GM10847 (cell line): ENCODE data around the gene ZBTB32.

ENCODE experiments used
- POLR2A ChIP-seq: IDR thresholded peaks from 2 replicates; pipeline ENCODE4 v1.6.1; 2011; ENCODE audit not compliant: insufficient read length; ENCODE audit errors: extremely low read depth

Gene ZBTB32

DNA sequence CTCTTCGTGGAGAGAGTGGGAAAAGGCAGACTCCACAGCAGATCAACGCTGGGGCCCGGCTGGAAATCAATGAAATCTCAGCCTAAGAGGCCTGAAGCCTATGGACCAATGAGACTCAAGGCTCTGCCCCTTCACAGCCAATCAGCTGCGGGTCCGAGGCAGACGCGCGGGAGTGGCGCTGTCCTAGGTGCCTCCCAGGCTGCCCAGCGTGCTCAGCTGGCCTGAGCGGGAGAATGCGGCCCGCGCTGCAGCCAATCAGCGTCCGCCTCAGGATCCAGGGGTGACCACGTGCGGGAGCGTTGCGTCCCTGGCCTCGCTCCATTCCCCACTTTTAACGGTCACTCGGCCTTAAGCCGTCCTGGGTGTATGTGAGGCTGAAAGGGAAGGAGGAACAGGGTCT is at the start of gene ZBTB32:
Gene ZBTB32, plus strand, starts transcription at position 341 of the 400 bp plus-strand sequence. CDS start 10,069 bp downstream, outside the sequence.
- TF ChIP-seq POLR2A = no peak

DNA sequence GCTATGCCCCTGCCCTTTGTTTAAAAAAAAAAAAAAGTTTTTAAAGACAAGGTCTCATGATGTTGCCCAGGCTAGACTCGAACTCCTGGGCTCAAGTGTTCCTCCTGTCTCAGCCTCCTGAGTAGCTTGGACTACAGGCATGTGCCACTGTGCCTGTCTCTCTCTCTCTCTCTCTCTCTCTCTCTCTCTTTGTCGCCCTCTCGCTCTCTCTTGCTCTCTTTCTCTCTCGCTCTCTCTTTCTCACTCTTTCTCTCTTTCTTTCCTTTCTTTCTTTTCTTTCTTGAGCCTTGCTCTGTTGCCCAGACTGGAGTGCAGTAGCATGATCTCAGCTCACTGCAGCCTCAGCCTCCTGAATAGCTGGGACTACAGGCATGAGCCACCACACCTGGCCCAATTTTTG is 48.8 kb upstream of the ZBTB32 start:
- no peak for TF ChIP-seq POLR2A

DNA sequence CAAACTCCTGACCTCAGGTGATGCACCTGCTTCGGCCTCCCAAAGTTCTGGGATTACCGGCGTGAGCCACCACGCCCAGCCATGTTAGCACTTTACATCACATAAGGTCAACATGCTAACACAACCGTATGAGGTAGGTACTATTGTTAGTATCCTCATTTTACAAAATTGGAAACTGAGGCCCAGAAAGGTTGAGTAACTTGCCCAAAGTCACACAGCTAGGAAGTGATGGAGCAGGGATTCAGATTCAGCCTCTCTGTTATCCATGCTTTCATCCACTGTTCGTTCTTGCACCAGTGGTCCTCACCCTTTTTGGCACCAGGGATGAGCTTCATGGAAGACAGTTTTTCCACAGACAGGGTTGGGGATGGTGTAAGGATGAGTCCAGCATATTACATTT is 47.7 kb upstream of the ZBTB32 start:
- no peak for TF ChIP-seq POLR2A

DNA sequence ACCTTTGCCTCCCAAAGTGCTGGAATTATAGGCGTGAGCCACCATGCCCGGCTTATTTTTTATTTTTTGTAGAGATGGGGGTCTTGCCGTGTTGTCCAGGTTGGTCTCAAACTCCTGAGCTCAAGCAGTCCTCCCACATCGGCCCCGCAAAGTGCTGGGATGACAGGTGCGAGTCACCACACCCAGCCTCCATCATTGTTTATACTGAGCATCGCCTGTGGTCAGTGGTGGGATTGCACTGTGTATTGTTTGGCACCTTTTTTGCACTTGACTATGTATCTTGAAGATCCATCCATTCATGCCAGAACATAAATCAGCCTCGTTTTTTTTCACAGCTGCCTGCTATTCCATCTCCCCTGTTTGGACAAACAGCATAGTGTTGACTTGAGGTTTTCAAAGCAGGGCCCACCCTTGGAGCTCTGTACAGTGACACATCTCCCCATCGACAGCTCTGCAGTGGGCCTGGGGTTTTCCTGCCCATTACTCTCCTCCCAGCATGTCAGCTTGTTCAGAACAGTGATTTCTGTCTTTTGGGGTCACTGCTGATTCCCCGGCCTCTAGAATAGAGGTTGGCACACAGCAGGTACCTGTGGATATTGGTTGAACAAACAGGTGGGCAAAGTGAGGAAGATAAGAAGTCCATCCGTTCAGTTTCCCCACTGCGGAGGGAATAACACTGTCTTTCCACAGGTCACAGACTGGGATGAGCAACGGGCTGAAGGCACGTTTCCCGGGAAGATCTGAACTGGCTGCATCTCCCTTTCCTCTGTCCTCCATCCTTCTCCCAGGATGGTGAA is 46.3 kb upstream of the ZBTB32 start:
- TF ChIP-seq POLR2A = no peak

GRCh38 chr19:35661995-35662340 is 42.4 kb upstream of the ZBTB32 start:
- TF ChIP-seq POLR2A = no peak

DNA sequence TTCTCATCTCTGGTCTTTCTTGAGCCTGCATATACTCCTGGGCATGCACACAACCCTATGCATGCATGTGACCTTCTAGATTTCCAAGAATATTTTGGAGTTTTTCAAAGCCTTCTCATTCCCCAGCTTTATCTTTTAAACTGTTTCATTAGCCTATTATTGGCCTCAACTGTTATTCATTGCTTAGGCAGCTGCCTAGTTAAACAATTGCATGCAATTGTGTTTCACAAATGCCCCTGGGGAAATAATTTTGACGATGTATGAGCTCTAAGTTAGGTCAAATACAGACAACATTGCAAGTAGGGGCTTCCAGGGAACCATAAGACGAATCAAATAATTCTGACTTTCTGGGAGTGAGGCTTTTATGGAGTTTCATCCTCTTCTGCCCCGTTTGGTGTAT is 40.4 kb upstream of the ZBTB32 start:
- TF ChIP-seq POLR2A = no peak

- no peak for TF ChIP-seq POLR2A
These were observed 39.2 kb upstream of the ZBTB32 start for GRCh38 chr19:35665157-35665556.

GRCh38 chr19:35665604-35666003 is 38.8 kb upstream of the ZBTB32 start:
- TF ChIP-seq POLR2A = no peak

- no peak for TF ChIP-seq POLR2A
These were observed 38.0 kb upstream of the ZBTB32 start, which contains the start of gene UPK1A for GRCh38 chr19:35666251-35666913. Gene UPK1A, plus strand, starts transcription at chr19:35666517. Its CDS starts 296 bp downstream, at chr19:35666813.

- TF ChIP-seq POLR2A = no peak
These were observed 34.8 kb upstream of the ZBTB32 start for GRCh38 chr19:35669566-35669965.

GRCh38 chr19:35669974-35670373 is 34.4 kb upstream of the ZBTB32 start:
- no peak for TF ChIP-seq POLR2A

GRCh38 chr19:35670686-35671085 is 33.7 kb upstream of the ZBTB32 start:
- no peak for TF ChIP-seq POLR2A

DNA sequence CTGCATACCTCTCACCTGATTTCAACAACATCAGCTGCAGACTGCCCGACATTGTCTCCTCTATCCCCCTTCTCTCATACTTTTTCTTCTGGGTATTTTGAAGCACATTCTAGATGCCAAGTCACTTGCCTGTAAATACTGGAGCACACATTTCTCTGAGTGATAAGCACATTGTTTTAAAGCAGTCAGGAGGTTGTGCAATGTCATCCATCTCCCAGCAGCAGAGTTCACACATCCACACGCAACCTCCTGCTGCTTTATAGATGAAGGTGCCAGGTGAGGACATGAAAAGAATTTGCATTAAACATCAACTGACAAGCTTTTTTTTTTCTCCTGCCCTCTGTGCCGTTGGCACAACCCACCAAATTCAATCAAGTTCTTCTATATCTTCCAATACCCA is 32.5 kb upstream of the ZBTB32 start:
- TF ChIP-seq POLR2A = no peak

GRCh38 chr19:35673121-35673804 is 31.1 kb upstream of the ZBTB32 start:
- no peak for TF ChIP-seq POLR2A

DNA sequence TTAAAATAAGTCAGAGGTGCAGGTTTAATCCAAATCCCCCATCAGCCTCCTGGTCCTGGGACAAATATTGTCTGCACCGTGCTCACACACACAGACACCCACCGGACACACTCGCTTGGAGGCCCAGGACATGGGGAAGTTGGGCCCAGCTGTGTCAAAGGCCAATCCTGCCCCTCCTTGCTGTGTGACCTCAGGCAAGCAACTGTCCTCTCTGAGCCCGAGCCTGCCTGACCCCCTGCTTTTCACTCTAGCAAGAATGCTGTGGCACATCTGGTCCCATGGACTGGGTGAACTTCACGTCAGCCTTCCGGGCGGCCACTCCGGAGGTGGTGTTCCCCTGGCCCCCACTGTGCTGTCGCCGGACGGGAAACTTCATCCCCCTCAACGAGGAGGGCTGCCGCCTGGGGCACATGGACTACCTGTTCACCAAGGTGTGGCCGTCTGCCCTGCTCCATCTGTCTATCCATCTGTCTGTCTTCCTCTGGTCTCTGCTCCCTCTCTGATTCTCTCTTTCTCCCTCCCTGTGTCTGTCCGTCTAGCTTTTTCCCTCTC is 28.7 kb upstream of the ZBTB32 start:
- no peak for TF ChIP-seq POLR2A

- TF ChIP-seq POLR2A = no peak
These were observed 14.5 kb upstream of the ZBTB32 start for GRCh38 chr19:35689836-35690235.
